Urothelium cell line (cell line): ENCODE results near the gene ZNF358.
"Not testable (repeated sequence)": the region's sequence is repeated elsewhere in the genome, so short reads cannot be mapped to it uniquely, and the experiment has no call there.

Experiments
- DNase-seq: peaks from one replicate; pipeline ENCODE4 v3.0.0; 2011; ENCODE audit warnings: low spot score, mixed read lengths
- FAIRE-seq: peaks from 2 replicates; lab custom pipeline; 2011; peaks lifted over from hg19 to GRCh38; lab: Jason Lieb, UNC

Gene ZNF358

DNA sequence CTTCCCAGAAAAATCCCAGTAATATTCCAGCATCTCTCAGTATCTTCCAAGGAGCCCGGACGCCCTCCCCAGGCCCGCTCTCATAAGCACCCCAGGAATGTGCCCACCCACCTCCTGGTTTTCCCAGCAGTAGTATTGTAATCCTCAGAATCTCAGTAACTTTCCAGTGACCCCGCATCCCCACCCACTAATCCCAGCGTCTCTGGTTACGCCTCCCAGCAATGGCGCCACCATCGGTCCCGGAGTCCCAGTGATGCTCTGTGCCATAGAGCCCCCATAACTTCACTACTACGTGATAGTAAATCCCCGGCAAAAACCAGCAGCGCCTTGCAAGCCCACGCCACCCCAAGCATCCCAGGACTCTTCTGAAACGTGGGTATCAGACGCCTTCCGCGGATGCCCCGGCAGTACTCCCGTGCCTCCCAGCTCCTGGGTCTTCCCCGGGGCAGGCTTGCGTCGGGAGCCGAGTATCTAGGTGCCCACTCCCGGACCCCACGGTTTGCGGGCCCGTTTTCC lies 18.7 kb downstream of the ZNF358 start:
- peak; percentile 53 for DNase-seq
- no peak for FAIRE-seq

DNA sequence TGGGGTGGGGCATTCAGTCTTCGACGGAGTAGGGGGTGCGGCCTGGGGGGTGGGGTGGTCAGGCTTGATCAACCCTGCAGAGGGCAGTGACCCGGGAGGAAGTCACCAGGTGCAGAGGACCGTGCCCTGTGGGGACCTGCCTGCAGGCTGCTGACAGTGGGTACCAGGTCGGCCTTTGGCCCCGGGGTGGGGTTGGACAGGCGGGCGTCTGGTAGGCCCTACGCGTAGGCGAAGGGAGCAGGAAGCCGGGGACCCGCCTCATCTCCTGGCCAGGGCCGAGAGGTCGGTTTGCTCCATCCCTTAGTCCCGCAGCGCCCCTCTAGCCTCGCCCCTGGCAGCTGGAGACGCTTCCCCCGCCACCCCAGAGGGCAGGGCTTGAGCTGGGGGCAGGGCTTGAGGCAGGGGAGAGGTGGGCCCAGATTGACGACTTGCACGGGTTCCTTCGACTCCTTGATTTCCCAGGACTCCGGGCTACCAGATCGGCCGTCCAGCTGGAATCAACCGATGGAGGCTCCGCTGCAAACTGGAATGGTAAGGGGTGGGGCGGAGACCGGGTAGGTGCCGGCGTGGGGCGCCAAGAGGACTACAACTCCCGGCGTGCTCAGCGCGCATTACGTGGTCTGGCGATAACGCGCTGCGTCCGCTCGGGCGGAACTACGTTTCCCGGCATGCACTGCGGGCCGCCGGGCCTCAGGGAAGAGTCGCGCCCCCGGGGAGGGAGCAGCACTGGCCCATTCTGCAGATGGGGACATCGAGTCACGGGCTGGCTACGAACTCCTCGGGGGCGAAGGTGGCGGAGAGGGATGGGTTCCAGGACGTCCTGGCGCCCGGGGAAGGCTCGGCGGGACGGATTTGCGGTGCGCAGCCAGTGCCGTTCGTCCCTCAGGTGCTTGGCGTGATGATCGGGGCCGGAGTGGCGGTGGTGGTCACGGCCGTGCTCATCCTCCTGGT lies 19.4 kb downstream of the ZNF358 start, which contains the start of gene PNPLA6:
TSS of gene PNPLA6 (plus strand) at position 671 of the 951 bp plus-strand sequence. CDS start at position 743, 72 bp downstream.
- FAIRE-seq (peak; percentile 62), DNase-seq (peak; percentile 92)

DNA sequence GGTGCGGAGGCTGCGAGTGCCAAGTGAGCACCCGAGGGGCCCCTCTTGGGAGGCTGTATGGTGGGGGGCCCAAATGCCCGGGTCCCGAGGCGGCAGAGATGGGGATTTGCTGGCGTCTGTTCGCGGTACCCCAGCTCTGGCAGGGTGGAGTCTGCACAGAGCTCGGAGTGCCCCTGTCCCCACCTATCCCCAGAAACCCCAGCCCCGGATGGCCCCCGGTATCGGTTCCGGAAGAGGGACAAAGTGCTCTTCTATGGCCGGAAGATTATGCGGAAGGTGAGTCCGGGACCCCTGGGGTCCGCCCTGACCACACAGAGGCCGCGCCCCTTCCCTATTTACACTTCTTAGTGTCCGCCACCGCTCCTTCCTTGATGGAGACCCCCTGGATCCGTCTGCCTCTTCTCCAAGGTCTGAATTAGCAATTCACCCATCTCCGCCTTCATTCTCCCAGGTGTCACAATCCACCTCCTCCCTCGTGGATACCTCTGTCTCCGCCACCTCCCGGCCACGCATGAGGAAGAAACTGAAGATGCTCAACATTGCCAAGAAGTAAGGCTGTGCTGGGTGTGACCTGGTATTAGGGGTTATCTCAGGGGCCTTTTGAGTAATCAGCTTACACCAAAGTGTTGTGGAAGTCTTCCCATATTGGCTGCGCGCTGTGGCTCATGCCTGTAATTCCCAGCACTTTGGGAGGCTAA lies 20.2 kb downstream of the ZNF358 start:
- DNase-seq (no peak), FAIRE-seq (no peak)

DNA sequence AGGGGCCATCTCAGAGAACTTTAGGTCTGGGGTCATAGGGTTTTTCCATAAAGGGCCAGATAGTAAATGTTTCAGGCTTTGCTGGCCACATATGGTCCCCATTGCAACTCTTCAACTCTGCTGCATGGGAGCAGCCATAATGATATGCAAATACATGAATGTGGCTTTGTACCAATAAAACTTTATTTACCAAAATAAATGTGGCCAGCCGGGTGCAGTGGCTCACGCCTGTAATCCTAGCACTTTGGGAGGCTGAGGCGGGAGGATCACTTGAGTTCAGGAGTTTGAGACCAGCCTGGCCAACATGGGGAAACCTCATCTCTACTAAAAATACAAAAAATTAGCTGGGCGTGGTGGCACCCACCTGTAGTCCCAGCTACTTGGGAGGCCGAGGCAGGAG lies 23.1 kb downstream of the ZNF358 start:
- DNase-seq, FAIRE-seq: not testable (repeated sequence)

DNA sequence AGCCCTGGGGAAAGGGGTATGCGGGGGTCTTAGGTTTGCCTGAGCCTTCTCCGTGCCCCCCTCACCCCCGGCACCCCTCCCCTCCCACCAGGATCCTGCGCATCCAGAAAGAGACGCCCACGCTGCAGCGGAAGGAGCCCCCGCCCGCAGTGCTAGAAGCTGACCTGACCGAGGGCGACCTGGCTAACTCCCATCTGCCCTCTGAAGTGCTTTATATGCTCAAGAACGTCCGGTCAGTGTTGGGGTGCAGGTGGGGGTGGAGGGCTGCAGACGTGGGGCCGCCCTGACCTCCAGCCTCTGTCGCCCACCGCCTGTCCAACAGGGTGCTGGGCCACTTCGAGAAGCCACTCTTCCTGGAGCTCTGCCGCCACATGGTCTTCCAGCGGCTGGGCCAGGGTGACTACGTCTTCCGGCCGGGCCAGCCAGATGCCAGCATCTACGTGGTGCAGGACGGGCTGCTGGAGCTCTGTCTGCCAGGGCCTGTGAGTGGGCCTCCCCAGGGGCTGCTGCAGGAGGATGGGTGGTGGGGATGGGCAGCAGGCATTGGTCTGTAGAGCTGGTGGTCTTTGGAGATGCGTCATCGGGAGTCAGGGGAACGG lies 24.0 kb downstream of the ZNF358 start:
- DNase-seq, result no peak
- FAIRE-seq, result no peak

DNA sequence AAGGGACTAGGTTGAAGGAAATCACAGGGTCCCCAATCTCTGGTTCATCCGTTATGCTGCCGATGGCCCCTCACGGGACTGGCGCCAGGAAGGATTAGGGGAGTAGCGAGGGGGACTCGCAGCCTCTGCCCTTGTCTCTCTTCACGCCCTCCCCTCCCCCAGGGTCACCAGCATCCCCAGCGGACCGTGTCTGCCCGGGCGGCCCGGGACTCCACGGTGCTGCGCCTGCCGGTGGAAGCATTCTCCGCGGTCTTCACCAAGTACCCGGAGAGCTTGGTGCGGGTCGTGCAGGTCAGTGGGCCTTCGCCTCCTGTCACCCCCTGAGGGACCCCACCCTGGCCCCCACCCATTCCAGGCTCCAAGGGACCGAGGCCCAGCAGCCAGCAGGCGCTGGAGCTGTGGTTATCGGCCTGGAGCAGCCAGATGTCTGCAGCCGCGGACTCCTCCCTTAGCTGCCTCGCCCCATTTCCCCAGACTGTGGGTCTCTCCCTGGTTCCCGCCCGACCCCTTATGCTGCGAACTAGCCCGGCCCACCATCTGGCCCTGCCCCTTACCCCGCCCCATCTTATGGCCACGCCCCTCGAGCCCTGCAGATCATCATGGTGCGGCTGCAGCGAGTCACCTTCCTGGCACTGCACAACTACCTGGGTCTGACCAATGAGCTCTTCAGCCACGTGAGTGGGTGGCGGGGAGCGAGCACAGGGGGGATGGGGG lies 25.0 kb downstream of the ZNF358 start:
- DNase-seq (no peak), FAIRE-seq (no peak)

DNA sequence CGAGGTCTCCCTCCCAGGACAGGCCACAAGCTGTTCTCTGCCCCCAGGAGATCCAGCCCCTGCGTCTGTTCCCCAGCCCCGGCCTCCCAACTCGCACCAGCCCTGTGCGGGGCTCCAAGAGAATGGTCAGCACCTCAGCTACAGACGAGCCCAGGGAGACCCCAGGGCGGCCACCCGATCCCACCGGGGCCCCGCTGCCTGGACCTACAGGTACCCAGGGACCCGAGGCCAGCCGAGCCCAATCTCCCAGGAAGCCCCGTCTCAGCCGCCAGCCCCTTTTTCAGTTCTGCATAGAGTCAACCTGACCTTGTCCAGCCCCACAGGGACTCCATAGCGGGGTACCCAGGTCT lies 25.5 kb downstream of the ZNF358 start:
- no peak for FAIRE-seq

DNA sequence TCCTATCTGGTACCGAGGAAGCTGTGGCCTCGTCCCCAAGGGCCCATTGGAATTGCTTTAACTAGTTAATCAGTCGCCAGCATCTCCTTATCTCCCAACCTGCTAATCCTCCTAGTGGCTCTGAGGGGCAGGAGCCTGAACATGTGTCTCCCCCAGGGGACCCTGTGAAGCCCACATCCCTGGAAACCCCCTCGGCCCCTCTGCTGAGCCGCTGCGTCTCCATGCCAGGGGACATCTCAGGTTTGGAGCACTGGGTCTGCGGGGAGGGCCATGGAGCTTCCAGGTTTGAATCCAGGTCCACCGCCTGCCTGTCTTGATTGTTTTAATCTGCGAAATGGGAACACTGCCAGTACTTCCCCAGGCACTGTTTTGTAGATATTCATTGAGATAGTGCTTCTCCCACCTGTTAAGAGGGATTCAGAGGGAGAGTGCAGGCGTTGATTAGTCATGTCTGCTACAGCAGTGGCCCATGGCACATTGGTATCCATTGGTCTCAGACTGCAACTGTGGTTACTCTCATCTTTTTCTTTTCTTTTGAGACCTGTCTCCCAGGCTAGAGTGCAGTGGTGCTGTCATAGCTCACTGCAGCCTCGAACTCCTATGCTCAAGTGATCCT lies 26.0 kb downstream of the ZNF358 start:
- FAIRE-seq (no peak), DNase-seq (no peak)

More for the DNA sequence above, 25.5 kb downstream of the ZNF358 start:
- no peak for DNase-seq

DNA sequence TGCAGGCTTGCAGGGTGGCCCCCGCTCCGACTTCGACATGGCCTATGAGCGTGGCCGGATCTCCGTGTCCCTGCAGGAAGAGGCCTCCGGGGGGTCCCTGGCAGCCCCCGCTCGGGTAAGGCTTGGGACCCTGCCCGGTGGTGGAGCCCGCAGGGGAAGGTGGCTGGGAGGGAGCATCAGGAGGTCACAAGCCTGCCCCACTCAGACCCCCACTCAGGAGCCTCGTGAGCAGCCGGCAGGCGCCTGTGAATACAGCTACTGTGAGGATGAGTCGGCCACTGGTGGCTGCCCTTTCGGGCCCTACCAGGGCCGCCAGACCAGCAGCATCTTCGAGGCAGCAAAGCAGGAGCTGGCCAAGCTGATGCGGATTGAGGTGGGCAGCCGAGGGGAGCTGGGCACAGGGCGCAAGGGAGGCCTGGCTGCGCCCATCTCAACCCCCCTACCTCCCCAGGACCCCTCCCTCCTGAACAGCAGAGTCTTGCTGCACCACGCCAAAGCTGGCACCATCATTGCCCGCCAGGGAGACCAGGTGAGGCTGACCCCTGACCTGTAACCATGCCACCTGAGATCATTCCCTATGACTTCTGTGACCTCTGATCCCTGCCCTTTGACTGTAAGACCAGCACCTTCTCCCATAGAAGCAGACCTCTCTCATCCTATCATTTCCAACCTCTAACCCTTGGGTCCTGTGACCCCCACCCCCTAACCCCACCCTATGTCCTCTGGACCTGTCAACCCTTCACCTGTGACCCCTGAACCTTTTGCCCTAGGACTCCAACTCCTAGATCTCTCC lies 26.8 kb downstream of the ZNF358 start:
- DNase-seq (no peak), FAIRE-seq (no peak)

DNA sequence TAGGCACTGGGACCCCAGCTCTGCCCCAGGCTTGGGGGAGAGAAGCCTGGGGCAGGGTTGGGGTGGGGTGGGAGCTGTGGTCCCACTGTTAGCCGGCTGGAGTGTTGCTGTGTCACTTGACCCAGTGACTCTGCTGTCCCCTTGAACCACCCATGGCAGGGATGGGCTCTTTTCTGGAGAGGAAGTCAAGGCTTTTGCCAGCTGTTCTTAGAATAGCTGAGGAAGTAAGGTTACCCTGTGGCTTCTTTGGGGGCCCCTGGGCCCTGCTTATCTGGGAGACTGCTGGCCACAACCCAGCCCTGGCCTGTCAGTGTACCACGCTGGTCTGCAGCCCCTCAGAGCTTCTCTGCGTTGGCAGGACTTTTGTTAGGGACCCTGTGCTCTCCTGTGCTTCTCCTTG lies 28.7 kb downstream of the ZNF358 start:
- DNase-seq (no peak), FAIRE-seq (no peak)

DNA sequence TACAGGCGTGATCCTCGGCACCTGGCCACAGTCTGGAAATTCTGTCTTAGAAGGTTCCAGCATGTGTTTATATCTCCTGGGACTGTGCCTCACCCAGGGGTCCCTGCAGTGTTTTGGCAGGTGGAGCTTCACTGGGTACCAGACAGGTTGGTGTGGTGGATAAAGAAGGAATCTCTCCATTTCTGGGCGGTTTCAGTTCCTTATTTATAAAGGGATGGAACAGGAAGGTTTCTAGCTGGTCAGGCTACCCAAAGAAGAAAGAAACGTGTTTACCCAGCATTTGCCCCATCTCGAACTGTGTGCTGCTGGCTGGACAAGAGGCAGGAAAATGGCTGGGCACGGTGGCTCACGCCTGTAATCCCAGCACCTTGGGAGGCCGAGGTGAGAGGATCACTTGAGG lies 29.4 kb downstream of the ZNF358 start:
- DNase-seq (no peak), FAIRE-seq (no peak)

DNA sequence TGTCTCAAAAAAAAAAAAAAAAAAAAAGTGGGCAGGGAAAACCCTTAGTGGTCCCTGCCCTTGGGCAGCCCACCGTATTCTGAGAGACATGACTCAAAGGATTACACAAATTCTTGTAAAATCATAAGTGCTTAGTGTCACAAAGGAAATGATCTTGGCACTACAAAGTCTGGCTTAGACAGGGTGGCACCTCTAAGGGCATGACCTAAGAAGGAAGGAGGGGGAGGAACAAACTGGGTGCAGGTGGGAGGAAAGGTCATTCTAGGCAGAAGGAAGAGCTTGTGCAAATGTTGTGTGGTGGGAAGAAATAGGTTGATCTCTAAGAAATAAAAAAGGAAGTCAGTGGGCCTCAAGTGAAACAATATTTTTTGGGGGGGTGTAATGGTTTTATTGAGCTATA lies 30.0 kb downstream of the ZNF358 start:
- DNase-seq, result no peak
- FAIRE-seq, result no peak

DNA sequence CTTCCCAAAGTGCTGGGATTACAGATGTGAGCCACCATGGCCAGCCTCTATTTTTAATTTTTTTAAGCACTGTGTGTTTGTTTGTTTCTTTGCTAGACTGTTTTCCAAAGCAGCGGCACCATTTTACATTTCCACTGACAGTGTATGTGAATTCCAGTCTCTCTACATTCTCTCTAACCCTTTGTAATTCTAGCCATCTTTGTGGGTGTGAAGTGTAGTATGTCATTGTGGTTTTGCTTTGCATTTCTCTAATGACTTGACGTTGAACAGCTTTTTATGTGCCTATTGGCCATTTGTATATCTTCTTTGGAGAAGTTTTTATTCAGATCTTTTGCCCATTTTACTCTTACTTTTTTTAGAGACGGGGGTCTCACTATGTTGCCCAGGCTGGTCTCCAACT lies 31.3 kb downstream of the ZNF358 start:
- FAIRE-seq (no peak), DNase-seq (no peak)

DNA sequence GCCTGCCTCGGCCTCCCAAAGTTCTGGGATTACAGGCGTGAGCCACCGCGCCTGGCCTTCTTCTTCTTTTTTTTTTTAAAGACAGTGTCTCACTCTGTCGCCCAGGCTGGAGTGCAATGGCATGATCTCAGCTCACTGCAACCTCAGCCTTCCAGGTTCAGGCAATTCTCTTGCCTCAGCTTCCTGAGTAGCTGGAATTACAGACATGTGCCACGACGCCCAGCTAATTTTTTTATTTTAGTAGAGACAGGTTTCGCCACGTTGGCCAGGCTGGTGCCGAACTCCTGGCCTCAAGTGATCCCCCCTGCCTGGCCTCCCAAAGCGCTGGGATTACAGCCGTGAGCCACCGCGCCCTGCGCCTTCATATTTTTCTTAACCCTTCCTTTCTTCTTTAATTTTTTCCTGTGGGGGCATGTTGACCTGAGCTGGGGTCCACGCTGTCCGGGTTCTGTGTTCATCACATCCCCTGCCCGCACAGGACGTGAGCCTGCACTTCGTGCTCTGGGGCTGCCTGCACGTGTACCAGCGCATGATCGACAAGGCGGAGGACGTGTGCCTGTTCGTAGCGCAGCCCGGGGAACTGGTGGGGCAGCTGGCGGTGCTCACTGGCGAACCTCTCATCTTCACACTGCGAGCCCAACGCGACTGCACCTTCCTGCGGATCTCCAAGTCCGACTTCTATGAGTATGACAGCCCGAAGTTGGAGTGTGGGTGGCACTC lies 33.7 kb downstream of the ZNF358 start:
- FAIRE-seq (no peak), DNase-seq (no peak)

DNA sequence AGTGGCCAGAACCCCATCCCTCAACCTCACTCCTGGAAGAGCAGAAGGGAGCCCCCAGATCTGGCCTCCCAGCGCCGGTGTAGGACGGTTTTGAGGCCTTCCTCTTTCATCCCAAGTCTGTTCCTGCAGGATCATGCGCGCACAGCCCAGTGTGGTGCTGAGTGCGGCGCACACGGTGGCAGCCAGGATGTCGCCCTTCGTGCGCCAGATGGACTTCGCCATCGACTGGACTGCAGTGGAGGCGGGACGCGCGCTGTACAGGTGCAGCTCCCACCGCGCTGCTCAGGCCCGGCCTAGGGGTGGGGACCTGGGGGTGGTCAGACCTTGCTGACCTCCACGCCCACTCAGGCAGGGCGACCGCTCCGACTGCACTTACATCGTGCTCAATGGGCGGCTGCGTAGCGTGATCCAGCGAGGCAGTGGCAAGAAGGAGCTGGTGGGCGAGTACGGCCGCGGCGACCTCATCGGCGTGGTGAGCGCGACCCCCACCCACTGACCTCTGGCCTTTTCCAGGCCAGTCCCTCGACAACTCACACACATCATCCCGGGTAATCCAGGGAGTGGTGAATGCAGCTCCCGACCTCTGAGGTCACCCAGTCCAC lies 34.4 kb downstream of the ZNF358 start:
- DNase-seq, result no peak
- no peak for FAIRE-seq

DNA sequence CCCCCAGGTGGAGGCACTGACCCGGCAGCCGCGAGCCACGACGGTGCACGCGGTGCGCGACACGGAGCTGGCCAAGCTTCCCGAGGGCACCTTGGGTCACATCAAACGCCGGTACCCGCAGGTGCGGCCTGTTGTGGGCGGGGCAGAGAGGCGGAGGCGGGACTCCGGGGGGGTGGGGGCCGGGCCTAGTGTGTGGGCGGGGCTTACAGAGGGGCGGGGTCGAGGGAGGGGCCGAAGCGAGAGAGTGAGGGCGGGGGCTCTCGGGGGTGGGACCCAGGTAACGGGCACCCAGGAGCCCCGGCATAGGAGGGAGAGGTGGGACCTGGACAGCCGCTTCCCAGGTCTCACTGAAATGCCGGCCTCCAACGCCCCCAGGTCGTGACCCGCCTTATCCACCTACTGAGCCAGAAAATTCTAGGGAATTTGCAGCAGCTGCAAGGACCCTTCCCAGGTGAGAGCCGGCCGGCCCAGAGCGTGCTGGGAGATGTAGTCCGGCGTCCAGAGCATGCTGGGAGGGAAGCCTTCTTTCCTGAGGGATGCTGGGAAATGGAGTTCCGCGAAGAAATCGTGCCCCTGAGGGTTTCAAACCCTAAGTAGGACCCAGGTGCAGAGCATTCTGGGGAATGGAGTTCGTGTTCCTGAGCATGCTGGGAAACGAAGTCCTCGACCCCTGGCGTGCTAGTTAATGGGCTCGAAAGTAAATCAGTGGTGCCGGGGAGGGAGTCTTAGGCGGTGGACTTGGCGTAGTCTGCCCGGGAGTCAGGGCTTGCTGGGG lies 35.3 kb downstream of the ZNF358 start:
- no peak for FAIRE-seq
- peak; percentile 45 for DNase-seq

DNA sequence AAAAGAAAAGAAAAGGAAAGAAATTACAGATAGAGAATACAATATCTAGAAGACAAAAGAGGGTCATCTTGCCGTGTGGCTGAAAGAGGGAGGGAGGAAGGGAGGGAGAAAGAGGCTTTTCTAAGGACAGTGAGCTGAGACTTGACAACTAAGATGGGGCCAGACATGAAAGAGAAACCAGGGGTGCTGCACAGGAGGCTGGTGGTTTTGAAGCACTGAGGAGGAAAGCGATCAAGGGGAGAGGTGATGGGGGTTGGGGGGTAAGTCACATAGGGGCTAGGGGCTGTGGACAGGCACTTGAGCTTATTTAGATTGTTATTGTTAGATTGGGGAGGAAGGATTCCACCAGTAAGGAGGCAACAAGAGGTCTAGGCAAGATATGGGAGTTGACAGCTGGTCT lies 36.9 kb downstream of the ZNF358 start:
- no peak for FAIRE-seq
- DNase-seq, result no peak

DNA sequence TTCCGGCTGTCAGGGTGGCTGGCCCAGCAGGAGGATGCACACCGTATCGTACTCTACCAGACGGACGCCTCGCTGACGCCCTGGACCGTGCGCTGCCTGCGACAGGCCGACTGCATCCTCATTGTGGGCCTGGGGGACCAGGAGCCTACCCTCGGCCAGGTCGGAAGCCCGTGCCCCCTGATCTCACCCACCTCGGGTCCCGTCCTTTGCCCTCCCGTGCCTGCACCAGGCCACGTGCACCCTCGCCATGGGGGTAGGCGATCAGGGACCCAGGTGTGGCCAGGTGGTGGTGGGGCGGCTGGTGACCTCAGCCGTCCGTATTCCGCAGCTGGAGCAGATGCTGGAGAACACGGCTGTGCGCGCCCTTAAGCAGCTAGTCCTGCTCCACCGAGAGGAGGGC lies 38.7 kb downstream of the ZNF358 start:
- FAIRE-seq (no peak), DNase-seq (no peak)
